Pulmonary artery endothelial cell (primary cell): Measurements from ENCODE around the gene ARHGEF19. TPM values are rescaled to one million over a fixed set of nuclear protein-coding genes. Genes with fewer than 3 reads are reported as not detected.
"Not testable (repeated sequence)": the region's sequence is repeated elsewhere in the genome, so short reads cannot be mapped to it uniquely, and the experiment has no call there.

ENCODE experiments used
- DNase-seq: peaks from one replicate; pipeline ENCODE4 v3.0.0-alpha.2; 2011; ENCODE audit warnings: low read depth, low spot score
- total RNA-seq: library from RNA; depleted of rRNA; stranded (reverse); fragments of >200 nt; gene quantifications from 2 replicates; pipeline ENCODE4 v1.2.3, GENCODE V29; 2014

ARHGEF19 gene
- 4.0 TPM in 2 replicates for total RNA-seq

GRCh38 chr1:16212251-16212961 is at the start of gene ARHGEF19:
TSS of gene ARHGEF19 (minus strand) at chr1:16212652. CDS start at chr1:16209054, 3,598 bp downstream.
- no peak for DNase-seq

GRCh38 chr1:16262067-16262466 is 49.6 kb upstream of the ARHGEF19 start:
- no peak for DNase-seq

- no peak for DNase-seq
Measured at GRCh38 chr1:16260814-16261213, 48.4 kb upstream of the ARHGEF19 start.

- no peak for DNase-seq
Measured at GRCh38 chr1:16258591-16259135, 46.2 kb upstream of the ARHGEF19 start.

- DNase-seq, result no peak
Measured at GRCh38 chr1:16257968-16258367, 45.5 kb upstream of the ARHGEF19 start.

- not testable (repeated sequence) for DNase-seq
Measured at GRCh38 chr1:16257556-16257955, 45.1 kb upstream of the ARHGEF19 start.

- no peak for DNase-seq
Measured at GRCh38 chr1:16256478-16256877, 44.0 kb upstream of the ARHGEF19 start.

GRCh38 chr1:16254263-16254928 is 41.9 kb upstream of the ARHGEF19 start:
- no peak for DNase-seq

GRCh38 chr1:16253332-16253922 is 41.0 kb upstream of the ARHGEF19 start:
- DNase-seq, result no peak

- DNase-seq, result no peak
Measured at GRCh38 chr1:16252912-16253311, 40.5 kb upstream of the ARHGEF19 start.

GRCh38 chr1:16251381-16251780 is 38.9 kb upstream of the ARHGEF19 start:
- DNase-seq, result no peak

GRCh38 chr1:16250524-16251251 is 38.2 kb upstream of the ARHGEF19 start:
- DNase-seq, result no peak

- DNase-seq, result peak; percentile 40
Measured at GRCh38 chr1:16249596-16250241, 37.3 kb upstream of the ARHGEF19 start.

- peak; percentile 95 for DNase-seq
Measured at GRCh38 chr1:16248603-16249516, 36.4 kb upstream of the ARHGEF19 start.

GRCh38 chr1:16248007-16248436 is 35.6 kb upstream of the ARHGEF19 start:
- peak; percentile 22 for DNase-seq

GRCh38 chr1:16247441-16247840 is 35.0 kb upstream of the ARHGEF19 start:
- DNase-seq, result no peak

- no peak for DNase-seq
Measured at GRCh38 chr1:16246961-16247360, 34.5 kb upstream of the ARHGEF19 start.

GRCh38 chr1:16246239-16246638 is 33.8 kb upstream of the ARHGEF19 start:
- DNase-seq, result not testable (repeated sequence)

GRCh38 chr1:16245476-16246196 is 33.2 kb upstream of the ARHGEF19 start:
- DNase-seq, result no peak
